GM12865 (cell line): Measurements from ENCODE around the gene BAZ1A.
A peak's percentile ranks its signal among the peaks of the same experiment; 100 is the strongest.

ENCODE experiments used
- DNase-seq: peaks from one replicate; pipeline ENCODE4 v3.0.0; 2010; ENCODE audit warnings: low read depth
- H3K4me3 ChIP-seq: 2 replicates; pipeline ENCODE4 v1.5.1; 2011; ENCODE audit warnings: mild to moderate bottlenecking, low read depth, low read length, control low read depth
- CTCF ChIP-seq: IDR thresholded peaks from 2 replicates; pipeline ENCODE4 v1.5.1; 2011; ENCODE audit warnings: low read length, control low read depth, low read depth, inconsistent platforms; ENCODE audit not compliant: insufficient read depth; ENCODE audit errors: missing control alignments

Gene BAZ1A

GRCh38 chr14:34873589-34874385, 1.4 kb downstream of the BAZ1A start:
- peak; percentile 92 for DNase-seq
- H3K4me3 ChIP-seq: peak overlapping the region; percentile 98
- no peak for TF ChIP-seq CTCF

GRCh38 chr14:34872822-34873588, 2.2 kb downstream of the BAZ1A start:
- H3K4me3 ChIP-seq: peak overlapping the region; percentile 98
- DNase-seq: peak; percentile 33
- no peak for TF ChIP-seq CTCF

- no peak overlapping the region for H3K4me3 ChIP-seq
- DNase-seq: no peak
- TF ChIP-seq CTCF: no peak
These were observed 8.0 kb downstream of the BAZ1A start for GRCh38 chr14:34867199-34867598.

GRCh38 chr14:34865889-34866574, 9.1 kb downstream of the BAZ1A start:
- no peak for DNase-seq
- no peak overlapping the region for H3K4me3 ChIP-seq
- TF ChIP-seq CTCF: no peak

GRCh38 chr14:34863844-34864243, 11.3 kb downstream of the BAZ1A start:
- H3K4me3 ChIP-seq: no peak overlapping the region
- TF ChIP-seq CTCF: no peak
- no peak for DNase-seq

- no peak overlapping the region for H3K4me3 ChIP-seq
- TF ChIP-seq CTCF: no peak
- DNase-seq: no peak
These were observed 16.4 kb downstream of the BAZ1A start for GRCh38 chr14:34858765-34859164.
